Measurements from ENCODE around the gene CPNE8. TPM values are rescaled to one million over a fixed set of nuclear protein-coding genes. Genes with fewer than 3 reads are reported as not detected.

The CPNE8 gene
- total RNA-seq, 2 experiments from 2014 or later: 1.3 to 1.6 TPM

DNA sequence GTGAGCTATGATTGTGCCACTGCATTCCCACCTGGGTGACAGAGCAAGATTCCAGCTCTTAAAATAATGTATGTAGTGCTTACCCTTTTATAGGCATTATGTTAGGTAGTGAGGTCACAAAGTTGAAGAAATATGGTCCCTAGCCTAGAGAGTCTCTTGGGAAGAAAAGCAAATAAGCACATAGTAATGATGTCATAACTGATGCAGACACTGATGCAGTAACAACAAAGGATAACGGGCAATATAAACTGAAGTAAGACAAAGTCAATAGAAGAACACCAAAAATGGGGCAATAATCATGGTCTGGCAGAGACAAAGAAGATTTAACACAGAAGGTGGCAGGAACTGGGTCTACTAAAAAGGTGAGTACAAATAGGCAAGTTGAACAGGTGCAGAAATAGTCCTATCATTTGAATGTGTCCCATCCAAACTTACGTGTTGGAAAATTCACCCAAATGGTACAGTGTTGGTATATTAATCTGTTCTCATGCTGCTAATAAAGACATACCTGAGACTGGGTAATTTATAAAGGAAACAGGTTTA lies 93.5 kb downstream of the CPNE8 start:
- ChIA-PET POLR2A (no interaction called here), CTCF (no interaction called here)
- H3K36me3 Mint-ChIP-seq (ENCODE audit: low read depth): no peaks in the 10 kb centered on the region
- H3K4me3 Mint-ChIP-seq: no peak overlapping the region
- H3K4me1 Mint-ChIP-seq (ENCODE audit: low read depth): no peaks in the 10 kb centered on the region
- H3K27ac Mint-ChIP-seq: no peak overlapping the region
- ATAC-seq (no peak), DNase-seq (no peak)
- H3K27me3 Mint-ChIP-seq (ENCODE audit: low read depth): no peaks in the 10 kb centered on the region
- H3K9me3 Mint-ChIP-seq (ENCODE audit: insufficient read depth): peaks cover 18% of the 10 kb centered on the region

DNA sequence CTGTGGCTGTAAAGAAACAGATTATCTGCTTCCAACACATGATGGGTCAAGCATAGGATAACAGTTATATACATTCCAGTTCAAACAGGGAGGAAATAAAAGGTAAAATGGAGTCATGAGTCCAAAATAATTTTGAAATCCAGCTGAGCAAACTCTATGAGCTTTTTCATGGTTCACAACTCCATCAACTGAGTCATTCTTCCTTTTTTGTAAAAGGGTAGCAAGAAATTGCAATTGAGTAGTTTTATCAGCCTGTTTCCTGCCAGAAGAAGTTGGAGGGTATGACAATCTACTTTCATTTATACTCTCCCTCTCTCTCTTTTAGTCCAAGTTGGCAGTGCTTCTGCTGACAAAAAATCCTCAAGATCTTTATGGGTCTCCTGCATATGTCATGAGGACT lies 95.6 kb downstream of the CPNE8 start:
- Mint-ChIP-seq H3K27ac (no peak overlapping the region), H3K4me1 (ENCODE audit: low read depth) (no peaks in the 10 kb centered on the region), H3K4me3 (no peak overlapping the region), H3K9me3 (ENCODE audit: insufficient read depth) (peaks cover 14% of the 10 kb centered on the region), H3K27me3 (ENCODE audit: low read depth) (no peaks in the 10 kb centered on the region), H3K36me3 (ENCODE audit: low read depth) (no peaks in the 10 kb centered on the region)
- CTCF ChIA-PET: no interaction called here
- no peak for DNase-seq
- POLR2A ChIA-PET: no interaction called here
- ATAC-seq: no peak

DNA sequence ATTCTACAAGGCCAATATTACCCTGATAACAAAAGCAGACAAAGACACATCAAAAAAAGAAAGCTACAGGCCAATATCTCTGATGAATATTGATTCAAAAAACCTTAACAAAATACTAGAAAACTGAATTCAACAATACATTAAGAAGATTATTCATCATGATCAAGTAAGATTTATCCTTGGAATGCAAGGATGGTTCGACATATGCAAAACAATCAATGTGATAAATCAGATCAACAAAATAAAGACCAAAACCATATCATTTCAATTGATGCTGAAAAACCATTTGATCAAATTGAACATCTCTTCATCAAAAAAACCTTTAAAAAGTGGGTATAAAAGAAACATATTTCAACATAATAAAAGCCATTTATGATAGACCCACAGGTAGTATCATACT lies 117.3 kb downstream of the CPNE8 start:
- no peaks in the 10 kb centered on the region for H3K4me1 Mint-ChIP-seq (ENCODE audit: low read depth)
- H3K9me3 Mint-ChIP-seq (ENCODE audit: insufficient read depth): peaks cover 44% of the 10 kb centered on the region
- H3K27ac Mint-ChIP-seq: no peak overlapping the region
- no peaks in the 10 kb centered on the region for H3K27me3 Mint-ChIP-seq (ENCODE audit: low read depth)
- CTCF ChIA-PET: no interaction called here
- no peaks in the 10 kb centered on the region for H3K36me3 Mint-ChIP-seq (ENCODE audit: low read depth)
- no peak for DNase-seq
- H3K4me3 Mint-ChIP-seq: no peak overlapping the region
- no peak for ATAC-seq
- POLR2A ChIA-PET: no interaction called here

DNA sequence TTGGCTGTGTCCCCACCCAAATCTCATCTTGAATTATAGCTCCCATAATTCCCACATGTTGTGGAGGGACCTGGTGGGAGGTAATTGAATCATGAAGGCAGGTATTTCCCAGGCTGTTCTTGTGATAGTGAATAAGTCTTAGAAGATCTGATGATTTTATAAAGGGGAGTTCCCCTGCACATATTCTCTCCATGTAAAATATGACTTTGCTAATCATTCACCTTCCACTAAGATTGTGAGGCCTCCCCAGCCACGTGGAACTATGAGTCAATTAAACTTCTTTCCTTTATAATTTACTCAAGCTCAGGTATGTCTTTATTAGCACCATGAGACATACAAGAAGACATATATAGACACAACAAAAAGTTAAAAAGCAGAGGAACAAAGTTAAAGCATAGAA lies 120.0 kb downstream of the CPNE8 start:
- H3K36me3 Mint-ChIP-seq (ENCODE audit: low read depth): no peaks in the 10 kb centered on the region
- H3K4me1 Mint-ChIP-seq (ENCODE audit: low read depth): no peaks in the 10 kb centered on the region
- ATAC-seq: no peak
- H3K9me3 Mint-ChIP-seq (ENCODE audit: insufficient read depth): peaks cover 33% of the 10 kb centered on the region
- no peaks in the 10 kb centered on the region for H3K27me3 Mint-ChIP-seq (ENCODE audit: low read depth)
- ChIA-PET CTCF (no interaction called here), POLR2A (no interaction called here)
- no peak overlapping the region for H3K4me3 Mint-ChIP-seq
- DNase-seq: no peak
- no peak overlapping the region for H3K27ac Mint-ChIP-seq

DNA sequence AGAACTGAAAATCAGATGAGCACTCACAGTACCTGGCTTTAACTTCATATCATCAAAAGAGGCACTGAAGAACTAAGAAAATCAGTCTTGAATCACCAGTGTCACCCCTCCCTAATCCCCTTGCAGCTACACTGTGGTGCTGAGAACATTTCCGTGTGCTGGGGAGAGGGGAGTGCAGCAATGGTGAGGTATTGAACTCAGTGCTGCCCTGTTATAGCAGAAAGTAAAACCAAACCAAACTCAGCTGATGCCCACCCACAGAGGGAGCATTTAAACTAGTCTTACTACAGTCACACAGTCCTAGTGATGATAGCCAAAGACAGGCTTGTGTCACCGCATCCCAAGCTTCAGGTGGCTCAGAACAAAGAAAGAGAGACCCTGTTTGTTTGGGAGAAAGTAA lies 122.1 kb downstream of the CPNE8 start:
- Mint-ChIP-seq H3K27me3 (ENCODE audit: low read depth) (no peaks in the 10 kb centered on the region), H3K27ac (no peak overlapping the region), H3K9me3 (ENCODE audit: insufficient read depth) (peaks cover 21% of the 10 kb centered on the region), H3K4me3 (no peak overlapping the region), H3K4me1 (ENCODE audit: low read depth) (no peaks in the 10 kb centered on the region), H3K36me3 (ENCODE audit: low read depth) (no peaks in the 10 kb centered on the region)
- ATAC-seq: no peak
- no peak for DNase-seq
- ChIA-PET POLR2A (no interaction called here), CTCF (no interaction called here)

DNA sequence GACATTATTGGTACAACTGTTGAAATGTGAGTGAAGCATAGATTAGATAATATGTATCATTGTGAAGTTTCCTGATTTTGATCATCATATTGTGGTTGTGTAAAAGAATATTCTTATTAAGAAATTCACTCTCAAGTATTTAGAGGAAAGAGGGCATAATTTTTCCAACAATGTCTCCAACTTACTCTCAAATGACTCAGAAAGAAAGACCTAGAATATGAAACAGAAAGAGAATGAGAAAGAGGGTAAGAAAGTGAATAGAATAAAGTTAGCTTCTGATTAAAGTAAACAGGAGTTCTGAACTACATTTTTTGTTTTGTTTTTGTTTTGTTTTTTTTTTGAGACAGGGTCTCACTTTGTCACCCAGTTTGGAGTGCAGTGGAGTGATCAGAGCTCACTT lies 123.0 kb downstream of the CPNE8 start:
- Mint-ChIP-seq H3K4me1 (ENCODE audit: low read depth) (no peaks in the 10 kb centered on the region), H3K9me3 (ENCODE audit: insufficient read depth) (peaks cover 12% of the 10 kb centered on the region), H3K4me3 (no peak overlapping the region), H3K27ac (no peak overlapping the region), H3K36me3 (ENCODE audit: low read depth) (no peaks in the 10 kb centered on the region), H3K27me3 (ENCODE audit: low read depth) (no peaks in the 10 kb centered on the region)
- no peak for DNase-seq
- POLR2A ChIA-PET: no interaction called here
- no peak for ATAC-seq
- CTCF ChIA-PET: no interaction called here

DNA sequence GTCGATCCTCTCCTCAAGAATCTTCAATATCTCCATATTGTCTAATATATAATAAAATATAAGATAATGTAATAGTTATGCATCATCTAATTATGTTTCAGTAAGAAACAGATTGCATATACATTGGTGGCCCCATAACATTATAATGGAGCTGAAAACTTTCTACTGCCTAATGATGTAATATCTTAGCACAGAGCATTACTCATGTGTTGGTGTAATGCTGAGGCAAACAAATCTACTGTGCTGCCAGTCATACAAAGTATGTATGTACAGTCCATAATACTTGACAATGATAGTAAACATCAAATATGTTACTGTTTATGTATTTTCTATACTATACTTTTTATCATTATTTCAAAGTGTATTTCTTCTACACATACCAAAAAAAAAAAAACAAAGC lies 128.7 kb downstream of the CPNE8 start:
- H3K9me3 Mint-ChIP-seq (ENCODE audit: insufficient read depth): no peaks in the 10 kb centered on the region
- CTCF ChIA-PET: no interaction called here

DNA sequence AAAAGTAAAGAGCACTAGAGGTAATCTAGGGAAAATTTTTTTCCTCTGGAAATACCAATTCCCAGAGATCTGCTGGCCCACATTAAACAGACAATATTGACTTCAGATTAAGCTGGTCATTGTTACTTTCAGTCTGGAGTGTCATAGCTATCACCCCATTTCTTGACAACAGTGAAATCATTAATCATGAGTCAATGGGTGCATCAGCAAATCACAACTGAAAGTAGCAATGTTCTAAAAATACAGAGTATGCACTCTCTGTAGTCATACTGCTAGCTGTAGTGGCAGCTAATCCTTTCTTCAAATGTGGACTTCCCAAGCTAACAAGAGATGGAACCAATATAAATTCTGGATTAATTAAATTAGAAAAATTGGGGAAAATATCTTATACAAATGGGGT lies 129.9 kb downstream of the CPNE8 start:
- no peak for DNase-seq
- Mint-ChIP-seq H3K27me3 (ENCODE audit: low read depth) (no peaks in the 10 kb centered on the region), H3K4me3 (no peak overlapping the region), H3K27ac (no peak overlapping the region), H3K4me1 (ENCODE audit: low read depth) (peaks cover 8% of the 10 kb centered on the region), H3K36me3 (ENCODE audit: low read depth) (no peaks in the 10 kb centered on the region), H3K9me3 (ENCODE audit: insufficient read depth) (no peaks in the 10 kb centered on the region)
- ChIA-PET CTCF (no interaction called here), POLR2A (no interaction called here)
- ATAC-seq: no peak

More for the DNA sequence above, 128.7 kb downstream of the CPNE8 start:
- peaks cover 7% of the 10 kb centered on the region for H3K4me1 Mint-ChIP-seq (ENCODE audit: low read depth)
- POLR2A ChIA-PET: no interaction called here
- no peaks in the 10 kb centered on the region for H3K36me3 Mint-ChIP-seq (ENCODE audit: low read depth)
- no peak overlapping the region for H3K27ac Mint-ChIP-seq
- H3K4me3 Mint-ChIP-seq: no peak overlapping the region
- no peaks in the 10 kb centered on the region for H3K27me3 Mint-ChIP-seq (ENCODE audit: low read depth)
- no peak for ATAC-seq
- DNase-seq: no peak

DNA sequence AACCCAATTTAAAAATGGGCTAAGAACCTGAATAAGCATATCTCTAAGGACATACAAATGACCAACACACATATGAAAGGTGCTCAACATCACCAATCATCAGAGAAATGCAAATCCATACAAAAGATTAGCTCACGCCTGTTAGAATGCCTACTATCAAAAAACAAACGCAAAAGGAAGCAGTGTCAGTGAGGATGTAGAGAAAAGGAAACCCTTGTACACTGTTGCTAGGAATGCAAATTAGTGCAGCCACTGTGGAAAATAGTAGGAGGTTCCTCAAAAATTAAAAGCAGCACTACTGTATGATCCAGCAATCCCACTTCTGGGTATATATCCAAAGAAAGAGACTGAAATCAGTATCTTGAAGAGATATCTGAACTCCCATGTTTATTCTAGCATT lies 133.0 kb downstream of the CPNE8 start:
- DNase-seq (no peak), ATAC-seq (no peak)
- Mint-ChIP-seq H3K36me3 (ENCODE audit: low read depth) (no peaks in the 10 kb centered on the region), H3K4me3 (no peak overlapping the region), H3K4me1 (ENCODE audit: low read depth) (peaks cover 8% of the 10 kb centered on the region), H3K27me3 (ENCODE audit: low read depth) (no peaks in the 10 kb centered on the region), H3K27ac (no peak overlapping the region), H3K9me3 (ENCODE audit: insufficient read depth) (no peaks in the 10 kb centered on the region)
- ChIA-PET POLR2A (no interaction called here), CTCF (no interaction called here)

DNA sequence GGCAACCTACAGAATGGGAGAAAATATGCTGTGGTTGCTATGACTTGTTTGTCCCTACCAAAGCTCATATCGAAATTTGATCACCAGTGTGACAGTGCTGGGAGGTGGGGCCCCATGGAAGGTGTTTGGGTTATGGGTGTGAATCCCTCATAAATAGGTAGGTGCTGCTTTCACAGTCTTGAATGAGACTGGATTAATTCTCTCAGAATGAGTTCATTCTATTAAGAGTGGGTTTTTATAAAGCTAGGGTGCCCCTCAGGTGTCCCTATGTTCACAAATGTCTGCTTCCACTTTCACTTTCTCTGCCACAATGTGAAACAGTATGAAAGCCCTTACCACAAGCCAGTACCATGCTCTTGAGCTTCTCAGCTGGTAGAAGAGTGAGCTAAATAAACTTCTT lies 133.5 kb downstream of the CPNE8 start:
- POLR2A ChIA-PET: interaction anchor here (0.6 kb wide), 1 partner anchor 241 kb away, joined by 3 read pairs; no protein-coding TSS in a partner anchor
- no peaks in the 10 kb centered on the region for H3K27me3 Mint-ChIP-seq (ENCODE audit: low read depth)
- peak; percentile 87 for ATAC-seq

DNA sequence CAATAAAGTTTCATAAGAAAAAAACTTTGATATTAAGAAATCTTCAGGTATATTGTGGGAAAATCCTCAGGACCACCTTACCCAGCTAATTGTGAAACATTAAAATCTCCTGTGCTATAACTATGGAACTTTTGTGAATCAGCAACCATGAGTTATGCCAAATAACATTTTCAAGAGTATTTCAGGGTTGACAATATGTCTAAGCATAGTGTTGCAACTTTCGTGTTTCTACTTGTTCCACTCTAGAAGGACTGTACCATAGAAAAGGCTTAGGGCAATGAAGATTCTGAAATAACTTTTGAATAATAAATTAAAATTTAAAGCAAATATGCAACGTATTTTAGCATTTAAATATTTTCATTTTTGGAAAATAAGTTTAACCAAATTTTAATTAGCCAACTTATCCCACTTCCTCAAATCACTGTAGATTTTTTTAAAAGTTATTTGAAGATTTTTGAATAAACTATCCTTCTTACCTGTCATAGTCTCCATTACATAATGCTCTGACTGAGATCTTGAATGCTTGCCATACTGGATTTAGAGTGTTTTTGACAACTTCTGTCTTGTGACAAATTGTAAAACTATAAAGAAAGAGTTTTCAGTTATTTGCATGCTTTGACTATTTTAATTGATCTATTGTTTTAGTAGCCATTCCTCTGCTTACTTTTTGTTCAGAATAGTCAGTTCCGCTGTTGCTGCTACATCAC lies 143.6 kb downstream of the CPNE8 start:
- Mint-ChIP-seq H3K9me3 (ENCODE audit: insufficient read depth) (no peaks in the 10 kb centered on the region), H3K36me3 (ENCODE audit: low read depth) (no peaks in the 10 kb centered on the region), H3K4me3 (no peak overlapping the region), H3K27me3 (ENCODE audit: low read depth) (no peaks in the 10 kb centered on the region), H3K27ac (no peak overlapping the region), H3K4me1 (ENCODE audit: low read depth) (no peaks in the 10 kb centered on the region)
- ATAC-seq (no peak), DNase-seq (no peak)
- ChIA-PET POLR2A (no interaction called here), CTCF (no interaction called here)

More for the DNA sequence above, 133.5 kb downstream of the CPNE8 start:
- Mint-ChIP-seq H3K4me1 (ENCODE audit: low read depth) (peaks cover 8% of the 10 kb centered on the region), H3K4me3 (peak overlapping the region; percentile 45), H3K9me3 (ENCODE audit: insufficient read depth) (no peaks in the 10 kb centered on the region), H3K27ac (peak overlapping the region; percentile 78), H3K36me3 (ENCODE audit: low read depth) (no peaks in the 10 kb centered on the region)
- CTCF ChIA-PET: no interaction called here
- DNase-seq: peak; percentile 25

DNA sequence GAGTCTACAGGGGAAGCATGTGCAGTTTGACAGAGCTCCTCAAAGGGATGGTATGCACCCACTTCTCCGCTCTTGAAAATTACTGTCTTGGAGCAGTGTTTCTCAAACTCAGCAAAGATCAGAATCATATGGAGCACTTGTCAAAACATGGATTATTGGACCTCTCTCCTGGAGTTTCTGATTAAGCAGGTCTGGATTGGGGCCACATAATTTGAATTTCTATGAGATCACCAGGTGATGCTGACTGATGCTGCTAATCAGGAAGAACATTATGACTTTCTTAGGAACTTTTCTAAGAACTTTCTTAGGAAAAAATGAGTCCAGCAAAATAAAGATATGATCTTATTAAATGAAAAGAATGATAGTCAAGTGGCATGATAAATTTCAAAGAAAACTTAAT lies 144.3 kb downstream of the CPNE8 start:
- no peaks in the 10 kb centered on the region for H3K27me3 Mint-ChIP-seq (ENCODE audit: low read depth)
- no peak overlapping the region for H3K4me3 Mint-ChIP-seq
- ChIA-PET CTCF (no interaction called here), POLR2A (no interaction called here)
- H3K36me3 Mint-ChIP-seq (ENCODE audit: low read depth): no peaks in the 10 kb centered on the region
- H3K9me3 Mint-ChIP-seq (ENCODE audit: insufficient read depth): no peaks in the 10 kb centered on the region
- H3K27ac Mint-ChIP-seq: no peak overlapping the region
- no peaks in the 10 kb centered on the region for H3K4me1 Mint-ChIP-seq (ENCODE audit: low read depth)
- ATAC-seq (no peak), DNase-seq (no peak)

DNA sequence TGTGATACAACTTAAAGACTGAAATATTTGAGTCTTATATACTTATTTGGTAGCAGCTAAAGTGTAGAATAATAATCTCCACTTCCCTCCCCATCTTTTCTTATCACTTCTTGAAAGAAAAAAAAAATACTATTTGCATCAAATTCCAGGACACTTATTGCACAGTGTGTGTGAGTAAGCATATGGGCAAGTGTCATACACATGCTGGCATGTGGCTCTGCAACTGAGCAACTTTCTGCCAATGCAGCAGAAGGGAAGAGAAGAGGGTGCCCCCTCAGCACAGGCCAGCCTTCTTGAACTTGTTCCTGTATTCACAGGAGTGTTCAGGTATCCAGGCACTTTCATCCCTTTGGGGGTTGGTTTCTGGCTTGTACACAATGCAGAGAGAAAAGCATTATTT lies 145.8 kb downstream of the CPNE8 start:
- ChIA-PET POLR2A (no interaction called here), CTCF (no interaction called here)
- ATAC-seq: no peak
- DNase-seq: no peak
- Mint-ChIP-seq H3K27me3 (ENCODE audit: low read depth) (no peaks in the 10 kb centered on the region), H3K9me3 (ENCODE audit: insufficient read depth) (no peaks in the 10 kb centered on the region), H3K4me1 (ENCODE audit: low read depth) (no peaks in the 10 kb centered on the region), H3K27ac (no peak overlapping the region), H3K36me3 (ENCODE audit: low read depth) (no peaks in the 10 kb centered on the region), H3K4me3 (no peak overlapping the region)

Data from activated CD8-positive, alpha-beta T cell treated with anti-CD3 and anti-CD28 coated beads, Interleukin-2, amount 10 ng/mL, durations not matched to agents 7 days and 5 days (primary cell).